Measurements from ENCODE around the gene TMEM259. TPM values are rescaled to one million over a fixed set of nuclear protein-coding genes. Genes with fewer than 3 reads are reported as not detected.

The TMEM259 gene
- total and polyA plus RNA-seq, 2 of the 8 experiments (the other 6 are each of a cell fraction or from before 2014, with no cell fraction given) = 140 to 243 TPM

DNA sequence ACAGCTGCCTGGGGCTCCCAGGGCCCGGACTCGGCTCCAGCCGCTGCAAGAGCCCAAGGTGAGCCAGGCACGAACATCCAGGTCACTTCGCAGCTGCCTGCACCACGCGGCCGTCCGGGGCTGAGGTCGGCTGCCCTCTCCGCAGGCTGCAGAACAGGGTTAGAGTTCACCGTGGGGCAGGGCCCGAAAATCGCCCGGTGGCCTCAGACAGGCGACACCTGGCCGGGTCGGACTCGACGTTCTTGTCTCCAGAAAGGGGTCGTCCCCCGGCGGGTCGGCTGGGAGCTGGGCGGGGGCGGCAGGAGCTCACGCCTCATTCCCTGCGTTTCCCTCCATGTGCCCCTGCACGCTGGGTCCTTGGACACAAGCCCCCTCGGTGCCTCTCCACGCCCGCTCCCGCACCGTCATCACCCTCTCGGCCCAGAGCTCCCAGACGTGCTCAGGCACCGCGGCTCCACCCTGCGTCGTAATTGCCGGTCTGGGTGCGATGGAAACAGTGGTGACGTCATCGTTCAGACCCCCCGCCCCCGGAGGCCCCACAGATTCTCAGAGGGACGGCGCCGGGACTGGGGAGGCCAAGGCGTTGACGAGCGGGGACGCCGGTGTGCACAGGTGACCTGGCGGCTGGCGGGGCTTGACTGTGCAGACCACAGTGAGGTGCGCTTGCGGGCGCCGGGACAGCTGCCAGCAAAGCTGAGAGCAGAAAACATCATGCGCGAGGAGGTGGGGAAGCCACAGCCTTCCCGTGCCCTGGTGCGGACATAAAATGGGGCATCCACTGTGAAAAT, 24.7 kb downstream of the TMEM259 start (continued):
- TF ChIP-seq, protein P1, sequence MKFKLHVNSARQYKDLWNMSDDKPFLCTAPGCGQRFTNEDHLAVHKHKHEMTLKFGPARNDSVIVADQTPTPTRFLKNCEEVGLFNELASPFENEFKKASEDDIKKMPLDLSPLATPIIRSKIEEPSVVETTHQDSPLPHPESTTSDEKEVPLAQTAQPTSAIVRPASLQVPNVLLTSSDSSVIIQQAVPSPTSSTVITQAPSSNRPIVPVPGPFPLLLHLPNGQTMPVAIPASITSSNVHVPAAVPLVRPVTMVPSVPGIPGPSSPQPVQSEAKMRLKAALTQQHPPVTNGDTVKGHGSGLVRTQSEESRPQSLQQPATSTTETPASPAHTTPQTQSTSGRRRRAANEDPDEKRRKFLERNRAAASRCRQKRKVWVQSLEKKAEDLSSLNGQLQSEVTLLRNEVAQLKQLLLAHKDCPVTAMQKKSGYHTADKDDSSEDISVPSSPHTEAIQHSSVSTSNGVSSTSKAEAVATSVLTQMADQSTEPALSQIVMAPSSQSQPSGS (IDR thresholded peaks at IDR 0.05; ENCODE audit: low read length) = peak; percentile 77; the same call in 1 of the 2 replicates
- TF ChIP-seq TAF7 (optimal IDR thresholded peaks at IDR 0.05; ENCODE audit: borderline replicate concordance, low read depth, low read length) (no peak), EP300 (IDR thresholded peaks at IDR 0.05; ENCODE audit: borderline replicate concordance in 1 of 2, low read depth in 2 of 2, low read length in 2 of 2) (no peak), POLR2AphosphoS5 (IDR thresholded peaks at IDR 0.05; ENCODE audit: low read depth, low read length) (peak; percentile 71; the same call in 1 of the 2 replicates), KDM5A (IDR thresholded peaks at IDR 0.05; ENCODE audit: low read length) (no peak), CREB1 (IDR thresholded peaks at IDR 0.05) (peak; percentile 86), YY1 (IDR thresholded peaks at IDR 0.05; ENCODE audit: low read depth, low read length) (no peak)
- TF ChIP-seq, protein P2, sequence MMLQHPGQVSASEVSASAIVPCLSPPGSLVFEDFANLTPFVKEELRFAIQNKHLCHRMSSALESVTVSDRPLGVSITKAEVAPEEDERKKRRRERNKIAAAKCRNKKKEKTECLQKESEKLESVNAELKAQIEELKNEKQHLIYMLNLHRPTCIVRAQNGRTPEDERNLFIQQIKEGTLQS (IDR thresholded peaks at IDR 0.05; ENCODE audit: insufficient read depth, low read depth, low read length) = 0 out of 2 replicates have a peak, but pooled peaks have one; percentile 18
- TF ChIP-seq, protein P3, sequence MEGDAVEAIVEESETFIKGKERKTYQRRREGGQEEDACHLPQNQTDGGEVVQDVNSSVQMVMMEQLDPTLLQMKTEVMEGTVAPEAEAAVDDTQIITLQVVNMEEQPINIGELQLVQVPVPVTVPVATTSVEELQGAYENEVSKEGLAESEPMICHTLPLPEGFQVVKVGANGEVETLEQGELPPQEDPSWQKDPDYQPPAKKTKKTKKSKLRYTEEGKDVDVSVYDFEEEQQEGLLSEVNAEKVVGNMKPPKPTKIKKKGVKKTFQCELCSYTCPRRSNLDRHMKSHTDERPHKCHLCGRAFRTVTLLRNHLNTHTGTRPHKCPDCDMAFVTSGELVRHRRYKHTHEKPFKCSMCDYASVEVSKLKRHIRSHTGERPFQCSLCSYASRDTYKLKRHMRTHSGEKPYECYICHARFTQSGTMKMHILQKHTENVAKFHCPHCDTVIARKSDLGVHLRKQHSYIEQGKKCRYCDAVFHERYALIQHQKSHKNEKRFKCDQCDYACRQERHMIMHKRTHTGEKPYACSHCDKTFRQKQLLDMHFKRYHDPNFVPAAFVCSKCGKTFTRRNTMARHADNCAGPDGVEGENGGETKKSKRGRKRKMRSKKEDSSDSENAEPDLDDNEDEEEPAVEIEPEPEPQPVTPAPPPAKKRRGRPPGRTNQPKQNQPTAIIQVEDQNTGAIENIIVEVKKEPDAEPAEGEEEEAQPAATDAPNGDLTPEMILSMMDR (IDR thresholded peaks at IDR 0.05; ENCODE audit: control extremely low read depth in 1 of 3, insufficient read depth in 1 of 3, low read depth in 1 of 3, low read length in 3 of 3) = no peak
- TF ChIP-seq, protein P4, sequence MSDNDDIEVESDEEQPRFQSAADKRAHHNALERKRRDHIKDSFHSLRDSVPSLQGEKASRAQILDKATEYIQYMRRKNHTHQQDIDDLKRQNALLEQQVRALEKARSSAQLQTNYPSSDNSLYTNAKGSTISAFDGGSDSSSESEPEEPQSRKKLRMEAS (IDR thresholded peaks at IDR 0.05) = peak; percentile 52; the same call in 1 of the 2 replicates

Data from H1 (cell line).